SH-SY5Y (cell line): ENCODE measurements around the gene NAALADL2.

Experiments used
- GATA2 ChIP-seq: IDR thresholded peaks from 2 replicates; pipeline ENCODE4 v1.6.1; 2011; ENCODE audit warnings: mild to moderate bottlenecking, low read depth, low read length
- GATA3 ChIP-seq: IDR thresholded peaks from 2 replicates; pipeline ENCODE4 v1.6.1; 2011; ENCODE audit warnings: low read depth, mild to moderate bottlenecking, low read length, moderate library complexity

NAALADL2 gene

GRCh38 chr3:175392653-175393052 is 533.5 kb downstream of the NAALADL2 start:
- TF ChIP-seq GATA3 (no peak), GATA2 (no peak)

DNA sequence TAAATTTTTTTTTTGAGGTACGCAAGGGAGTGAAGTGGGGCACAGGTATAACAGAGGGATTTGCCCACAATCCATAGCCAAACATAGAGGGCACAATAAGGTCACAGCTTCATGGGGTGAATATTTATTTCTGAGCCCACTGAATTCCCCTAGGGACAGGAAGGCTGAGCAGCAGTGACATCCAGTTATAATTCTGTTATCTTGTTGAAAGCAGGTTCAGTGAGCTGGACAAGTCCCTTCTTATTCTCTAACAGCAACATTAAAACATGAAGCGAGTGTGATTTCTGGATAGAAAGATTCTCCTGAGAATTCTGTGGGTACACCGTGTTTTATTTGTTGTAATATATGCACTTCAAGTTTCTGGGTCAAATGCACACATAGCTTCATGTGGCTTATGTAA is 538.2 kb downstream of the NAALADL2 start:
- TF ChIP-seq GATA2 (no peak), GATA3 (no peak)

GRCh38 chr3:175398676-175399075 is 539.5 kb downstream of the NAALADL2 start:
- TF ChIP-seq GATA2 (no peak), GATA3 (no peak)

- TF ChIP-seq GATA2 (no peak), GATA3 (no peak)
These were observed 540.2 kb downstream of the NAALADL2 start for GRCh38 chr3:175399156-175399840.

DNA sequence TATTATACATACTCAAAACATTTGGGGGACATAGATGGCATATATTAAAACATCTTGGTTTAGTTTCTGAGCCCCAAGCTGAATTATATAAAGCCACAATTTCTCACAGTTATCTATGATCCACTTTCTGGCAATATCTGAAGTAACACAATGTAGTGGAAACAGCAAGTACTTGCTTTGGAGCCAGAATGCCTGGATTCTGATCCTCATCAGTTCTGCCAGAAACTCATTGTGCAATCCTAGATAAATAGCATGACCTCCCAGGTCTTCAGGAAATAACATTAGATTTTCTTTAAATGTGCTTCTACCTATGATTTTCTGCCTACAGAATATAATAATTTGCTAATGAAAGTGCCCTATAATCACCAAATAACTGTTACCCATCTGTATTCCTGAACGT is 544.9 kb downstream of the NAALADL2 start:
- TF ChIP-seq GATA2 (no peak), GATA3 (no peak)

GRCh38 chr3:175404621-175405020 is 545.5 kb downstream of the NAALADL2 start:
- no peak for TF ChIP-seq GATA3
- TF ChIP-seq GATA2, result no peak

DNA sequence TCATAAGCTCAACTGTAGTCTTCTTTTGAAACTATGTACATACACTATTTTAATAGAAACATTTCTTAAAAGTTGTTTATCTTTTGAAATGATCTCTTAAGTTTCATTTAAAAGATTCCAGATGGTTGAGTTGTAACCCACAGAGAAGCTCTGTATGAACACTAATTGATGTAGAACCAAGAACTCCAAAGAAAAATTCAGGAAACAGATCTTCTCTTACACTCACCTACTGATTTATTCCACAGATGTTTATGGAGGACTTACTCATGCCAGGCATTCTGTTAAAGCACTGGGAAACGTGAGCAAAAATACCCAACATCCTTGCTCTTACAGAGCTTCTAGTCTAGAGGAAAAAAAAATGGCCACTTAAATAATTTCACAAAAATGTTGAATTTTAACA is 551.1 kb downstream of the NAALADL2 start:
- TF ChIP-seq GATA3 (no peak), GATA2 (no peak)

DNA sequence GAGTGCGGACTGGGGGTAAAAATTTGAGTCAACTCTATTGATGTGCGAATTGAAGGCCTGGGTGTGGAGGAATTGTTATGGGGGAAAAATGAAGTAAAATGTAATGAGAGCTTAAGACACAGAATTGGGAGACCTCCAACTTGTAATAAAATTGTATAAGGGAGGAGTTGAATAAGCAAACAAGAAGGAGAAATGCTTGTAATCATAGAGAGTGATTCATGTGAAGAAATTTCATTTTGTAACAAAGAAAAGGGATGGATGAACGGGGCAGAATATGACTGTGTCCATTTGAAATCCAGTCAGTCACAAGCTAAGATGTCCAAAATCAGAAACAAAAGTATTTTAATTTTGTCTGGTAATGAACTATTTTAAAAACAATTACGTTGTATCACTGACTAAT is 552.3 kb downstream of the NAALADL2 start:
- TF ChIP-seq GATA2 (no peak), GATA3 (no peak)

DNA sequence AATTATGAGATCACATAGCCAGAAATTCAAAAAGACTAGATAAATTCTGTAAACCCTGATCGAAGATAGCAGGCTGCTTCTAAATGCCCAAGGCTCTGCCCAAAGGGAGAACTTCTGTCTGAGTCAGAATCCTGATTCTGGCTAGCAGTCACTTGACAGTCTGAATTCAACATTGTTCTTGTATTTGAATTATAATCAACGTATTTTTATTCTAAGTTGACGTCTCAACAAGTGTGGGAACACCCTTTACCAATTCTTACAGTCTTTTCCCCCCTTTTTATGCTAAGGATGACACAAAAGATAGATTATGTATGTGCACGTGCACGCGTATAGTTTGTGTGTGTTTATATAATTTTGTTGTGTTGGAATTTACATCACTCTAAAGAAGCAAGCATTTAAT is 552.8 kb downstream of the NAALADL2 start:
- TF ChIP-seq GATA3 (no peak), GATA2 (no peak)

DNA sequence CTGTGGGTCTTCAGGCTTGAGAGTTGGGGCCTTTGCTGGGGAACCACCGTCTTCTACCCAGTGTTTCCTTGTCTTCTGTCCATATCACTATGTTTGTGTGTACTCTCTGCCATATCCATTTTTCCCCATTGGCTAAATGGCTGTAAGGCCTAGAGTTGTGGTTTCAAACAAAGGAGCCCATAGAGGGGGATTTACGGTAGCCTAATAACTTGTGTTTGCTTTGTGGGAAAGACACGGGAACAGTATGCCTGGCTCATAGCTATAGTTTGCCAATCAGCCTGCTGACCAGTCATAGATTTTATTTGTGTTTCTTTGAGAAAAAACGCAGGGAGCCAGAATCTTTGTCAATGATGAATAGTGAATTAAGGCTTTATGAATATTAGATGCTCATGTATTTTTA is 554.8 kb downstream of the NAALADL2 start:
- TF ChIP-seq GATA3, result no peak
- no peak for TF ChIP-seq GATA2

- TF ChIP-seq GATA3, result no peak
- no peak for TF ChIP-seq GATA2
These were observed 557.5 kb downstream of the NAALADL2 start for GRCh38 chr3:175416600-175416999.

- TF ChIP-seq GATA3 (no peak), GATA2 (no peak)
These were observed 558.3 kb downstream of the NAALADL2 start for GRCh38 chr3:175417426-175417825.

GRCh38 chr3:175421902-175422301 is 562.8 kb downstream of the NAALADL2 start:
- TF ChIP-seq GATA3 (no peak), GATA2 (no peak)

- no peak for TF ChIP-seq GATA2
- TF ChIP-seq GATA3, result no peak
These were observed 563.6 kb downstream of the NAALADL2 start for GRCh38 chr3:175422744-175423143.

GRCh38 chr3:175426805-175427204 is 567.7 kb downstream of the NAALADL2 start:
- TF ChIP-seq GATA3, result no peak
- TF ChIP-seq GATA2, result no peak

- TF ChIP-seq GATA3, result no peak
- TF ChIP-seq GATA2, result no peak
These were observed 569.3 kb downstream of the NAALADL2 start for GRCh38 chr3:175428466-175428865.
